H9 (cell line): ENCODE measurements around the gene DDC. TPM values are rescaled to one million over a fixed set of nuclear protein-coding genes. Genes with fewer than 3 reads are reported as not detected.
A peak's percentile ranks its signal among the peaks of the same experiment; 100 is the strongest.

Source experiments
- DNase-seq: peaks from one replicate; pipeline ENCODE4 v3.0.0-alpha.2; 2017
- H2AFZ ChIP-seq: one replicate; pipeline ENCODE4 v1.6.1; 2013; ENCODE audit warnings: mild to moderate bottlenecking, low read length, control low read depth, moderate library complexity
- H2AK5ac ChIP-seq: 2 replicates; pipeline ENCODE4 v1.6.1; 2013; ENCODE audit warnings: low read length, control low read depth, mixed read lengths; ENCODE audit not compliant: insufficient read length
- H2BK120ac ChIP-seq: one replicate; pipeline ENCODE4 v1.6.1; 2013; ENCODE audit warnings: low read depth, mild to moderate bottlenecking, low read length, control low read depth, inconsistent platforms; ENCODE audit not compliant: poor library complexity, severe bottlenecking
- H2BK12ac ChIP-seq: 2 replicates; pipeline ENCODE4 v1.6.1; 2013; ENCODE audit warnings: low read length, control low read depth, mixed read lengths, low read depth; ENCODE audit not compliant: insufficient read length
- H2BK15ac ChIP-seq: 2 replicates; pipeline ENCODE4 v1.6.1; 2013; ENCODE audit warnings: low read depth, low read length, control low read depth
- H2BK20ac ChIP-seq: one replicate; pipeline ENCODE4 v1.6.1; 2013; ENCODE audit warnings: low read depth, mild to moderate bottlenecking, low read length, control low read depth, inconsistent platforms; ENCODE audit not compliant: poor library complexity, severe bottlenecking
- H2BK5ac ChIP-seq: 2 replicates; pipeline ENCODE4 v1.6.1; 2013; ENCODE audit warnings: low read length, control low read depth, mixed read lengths; ENCODE audit not compliant: insufficient read length
- H3K14ac ChIP-seq: 2 replicates; pipeline ENCODE4 v1.6.1; 2013; ENCODE audit warnings: low read length, control low read depth; ENCODE audit not compliant: insufficient read depth
- H3K18ac ChIP-seq: 2 replicates; pipeline ENCODE4 v1.6.1; 2013; ENCODE audit warnings: low read depth, mild to moderate bottlenecking, mixed read lengths, low read length, control low read depth; ENCODE audit not compliant: insufficient read length
- H3K23ac ChIP-seq: 2 replicates; pipeline ENCODE4 v1.6.1; 2013; ENCODE audit warnings: low read length, control low read depth, mixed read lengths, low read depth; ENCODE audit not compliant: insufficient read length
- H3K23me2 ChIP-seq: 2 replicates; pipeline ENCODE4 v1.6.1; 2013; ENCODE audit warnings: low read depth, mild to moderate bottlenecking, mixed read lengths, low read length, control low read depth; ENCODE audit not compliant: insufficient read length, poor library complexity, severe bottlenecking
- H3K27ac ChIP-seq: 2 replicates; pipeline ENCODE4 v1.5.1; 2013; ENCODE audit warnings: low read length, control low read depth, mixed read lengths, low read depth; ENCODE audit not compliant: insufficient read length
- H3K27me3 ChIP-seq: 2 replicates; pipeline ENCODE4 v1.6.1; 2013; ENCODE audit warnings: low read length, control low read depth, inconsistent platforms; ENCODE audit not compliant: insufficient read depth
- H3K4ac ChIP-seq: 2 replicates; pipeline ENCODE4 v1.6.1; 2013; ENCODE audit warnings: low read depth, mild to moderate bottlenecking, control low read depth, inconsistent platforms, low read length, moderate library complexity
- H3K4me1 ChIP-seq: 2 replicates; pipeline ENCODE4 v1.6.1; 2013; ENCODE audit warnings: low read length, control low read depth, inconsistent platforms; ENCODE audit not compliant: insufficient read depth
- H3K4me2 ChIP-seq: 2 replicates; pipeline ENCODE4 v1.6.1; 2013; ENCODE audit warnings: low read length, control low read depth, mixed read lengths; ENCODE audit not compliant: insufficient read length, insufficient read depth
- H3K56ac ChIP-seq: 2 replicates; pipeline ENCODE4 v1.6.1; 2013; ENCODE audit warnings: low read depth, mild to moderate bottlenecking, mixed read lengths, low read length, control low read depth; ENCODE audit not compliant: insufficient read length
- H3K79me1 ChIP-seq: 2 replicates; pipeline ENCODE4 v1.6.1; 2013; ENCODE audit warnings: low read depth, mild to moderate bottlenecking, moderate library complexity, low read length, control low read depth, inconsistent platforms; ENCODE audit not compliant: insufficient read depth, poor library complexity, severe bottlenecking
- H3K79me2 ChIP-seq: 2 replicates; pipeline ENCODE4 v1.6.1; 2013; ENCODE audit warnings: low read length, control low read depth, inconsistent platforms; ENCODE audit not compliant: insufficient read depth
- H3K9ac ChIP-seq: 2 replicates; pipeline ENCODE4 v1.6.1; 2013; ENCODE audit warnings: low read length, control low read depth, mixed read lengths; ENCODE audit not compliant: insufficient read length; ENCODE audit errors: extremely low read depth
- H3K9me3 ChIP-seq: one replicate; pipeline ENCODE4 v1.6.1; 2013; ENCODE audit warnings: low read depth, low read length, inconsistent platforms; ENCODE audit not compliant: control insufficient read depth
- H3T11ph ChIP-seq: one replicate; pipeline ENCODE4 v1.6.1; 2013; ENCODE audit warnings: mild to moderate bottlenecking, low read length, control low read depth, inconsistent platforms
- H4K20me1 ChIP-seq: one replicate; pipeline ENCODE4 v1.6.1; 2013; ENCODE audit not compliant: control insufficient read depth, insufficient read length, insufficient read depth
- H4K5ac ChIP-seq: 2 replicates; pipeline ENCODE4 v1.6.1; 2013; ENCODE audit warnings: low read depth, mild to moderate bottlenecking, mixed read lengths, low read length, control low read depth; ENCODE audit not compliant: insufficient read length
- H4K8ac ChIP-seq: replicated peaks from 2 replicates; pipeline ENCODE4 v1.6.1; 2013; ENCODE audit warnings: low read length, control low read depth, mixed read lengths, low read depth; ENCODE audit not compliant: insufficient read length
- H4K91ac ChIP-seq: 2 replicates; pipeline ENCODE4 v1.6.1; 2013; ENCODE audit warnings: low read depth, mild to moderate bottlenecking, moderate library complexity, mixed read lengths, low read length, control low read depth; ENCODE audit not compliant: insufficient read length
- H3K27ac Mint-ChIP-seq, 3 experiments: 2 replicates in 2 of 3; 3 replicates in 1 of 3; pipeline ENCODE4 v1.8.0; 2020 to 2021; ENCODE audit warnings: mixed read lengths in 3 of 3, mild to moderate bottlenecking in 1 of 3, moderate library complexity in 1 of 3
- H3K27me3 Mint-ChIP-seq: 2 replicates; pipeline ENCODE4 v1.8.0; 2021; ENCODE audit warnings: low read depth, mild to moderate bottlenecking, moderate library complexity, mixed read lengths
- H3K36me3 Mint-ChIP-seq, 3 experiments: 2 replicates in 2 of 3; 3 replicates in 1 of 3; pipeline ENCODE4 v1.8.0; 2020 to 2021; ENCODE audit warnings: low read depth in 3 of 3, mixed read lengths in 3 of 3; ENCODE audit not compliant: insufficient read depth in 1 of 3
- H3K4me1 Mint-ChIP-seq, 2 experiments: 2 replicates each; pipeline ENCODE4 v1.8.0; 2020; ENCODE audit warnings: mixed read lengths in 2 of 2
- H3K4me3 Mint-ChIP-seq, 2 experiments: 2 replicates in 1 of 2; 3 replicates in 1 of 2; pipeline ENCODE4 v1.8.0; 2020 to 2021; ENCODE audit warnings: mild to moderate bottlenecking in 2 of 2, mixed read lengths in 2 of 2, moderate library complexity in 1 of 2
- H3K9me3 Mint-ChIP-seq, 2 experiments: 2 replicates in 1 of 2; 3 replicates in 1 of 2; pipeline ENCODE4 v1.8.0; 2020; ENCODE audit warnings: mild to moderate bottlenecking in 2 of 2, mixed read lengths in 2 of 2, moderate library complexity in 1 of 2
- CTCF ChIP-seq: fragments of 200-600 bp; sonication (generic); conservative IDR thresholded peaks from 3 replicates; pipeline ENCODE4 v1.8.0; 2021; ENCODE audit warnings: antibody characterized with exemption, mild to moderate bottlenecking
- WGBS: extraction: QIAGEN DNeasy Blood & Tissue Kit; methylation state at CpG from one replicate; pipeline ENCODE4 v1.1.7; 2013; ENCODE audit warnings: missing lambda C conversion rate, low lambda C conversion rate, mixed read lengths; ENCODE audit not compliant: insufficient read length; ENCODE audit errors: extremely low coverage; 5-methylcytosine and 5-hydroxymethylcytosine counted together
- total RNA-seq: library from RNA; stranded (reverse); gene quantifications from 2 replicates; pipeline ENCODE4 v1.2.1, GENCODE V29; 2021

Gene DDC
- total RNA-seq, 1 experiment from 2014 or later: not detected

GRCh38 chr7:50603287-50603686 is 38.1 kb upstream of the DDC start:
- Mint-ChIP-seq H3K4me3 (no peak overlapping the region), H3K27ac (peak overlapping the region in 1 of 3 experiments; percentile 84; a peak in 2 of 7 replicates), H3K9me3 (no peaks in the 10 kb centered on the region), H3K36me3 (peaks cover 29 to 82% (median 53%) of the 10 kb centered on the region in 3 experiments), H3K27me3 (no peaks in the 10 kb centered on the region), H3K4me1 (peaks cover 22 to 23% of the 10 kb centered on the region in 2 experiments)
- H4K91ac ChIP-seq: no peak overlapping the region
- H3K23ac ChIP-seq: no peak overlapping the region
- no peaks in the 10 kb centered on the region for H3K27me3 ChIP-seq
- H2AK5ac ChIP-seq: no peak overlapping the region
- no peak overlapping the region for H3K9ac ChIP-seq
- no peak overlapping the region for H3K4me2 ChIP-seq
- no peak overlapping the region for H4K8ac ChIP-seq
- no peak overlapping the region for H2BK15ac ChIP-seq
- no peaks in the 10 kb centered on the region for H3K9me3 ChIP-seq
- no CpG with 5 or more reads among the region's 7 CpGs for WGBS
- no peak overlapping the region for H3K56ac ChIP-seq
- no peak overlapping the region for H2BK20ac ChIP-seq
- no peak overlapping the region for H2BK5ac ChIP-seq
- no peak overlapping the region for H3K18ac ChIP-seq
- no peak overlapping the region for H2BK12ac ChIP-seq
- DNase-seq: no peak
- H3K4me1 ChIP-seq: no peaks in the 10 kb centered on the region
- no peak overlapping the region for H3T11ph ChIP-seq
- TF ChIP-seq CTCF: no peak
- no peaks in the 10 kb centered on the region for H3K79me1 ChIP-seq
- H3K14ac ChIP-seq: no peak overlapping the region
- no peak overlapping the region for H3K4ac ChIP-seq
- H2AFZ ChIP-seq: no peak overlapping the region
- no peak overlapping the region for H4K5ac ChIP-seq
- no peaks in the 10 kb centered on the region for H4K20me1 ChIP-seq
- no peak overlapping the region for H3K27ac ChIP-seq
- no peak overlapping the region for H2BK120ac ChIP-seq
- H3K23me2 ChIP-seq: no peaks in the 10 kb centered on the region
- H3K79me2 ChIP-seq: no peaks in the 10 kb centered on the region
